SK-N-SH treated with all-trans-retinoic acid at 6 μM for 48 hours (cell line): ENCODE measurements around the gene DPH3.

Experiments
- ATAC-seq: fragments of 200-7000 bp; cut with Tn5 transposase; 3 replicates; pipeline ENCODE4 v1.9.1; 2020; ENCODE audit warnings: mild to moderate bottlenecking, moderate library complexity
- ARNTL ChIP-seq: fragments of 450-650 bp; formaldehyde crosslinking; IDR thresholded peaks from 2 replicates; pipeline ENCODE4 v1.5.0; 2020; ENCODE audit warnings: low read depth, mild to moderate bottlenecking, moderate library complexity, borderline replicate concordance
- BACH2 ChIP-seq: fragments of 250-450 bp; sonication (Bioruptor Pico); IDR thresholded peaks from 2 replicates; pipeline ENCODE4 v1.9.0; 2021; ENCODE audit warnings: mild to moderate bottlenecking, borderline replicate concordance
- CREB5 ChIP-seq: fragments of 250-450 bp; sonication (Bioruptor Pico); IDR thresholded peaks from 2 replicates; pipeline ENCODE4 v1.5.1; 2020; ENCODE audit warnings: low read depth, mild to moderate bottlenecking, moderate library complexity
- CSRNP3 ChIP-seq: fragments of 250-450 bp; sonication (Bioruptor Pico); IDR thresholded peaks from 2 replicates; pipeline ENCODE4 v1.5.1; 2021; ENCODE audit warnings: mild to moderate bottlenecking, moderate library complexity
- ESRRG ChIP-seq: fragments of 250-450 bp; sonication (Bioruptor Pico); IDR thresholded peaks from 2 replicates; pipeline ENCODE4 v1.6.1; 2021; ENCODE audit warnings: mild to moderate bottlenecking
- GLIS3 ChIP-seq: fragments of 250-450 bp; sonication (Bioruptor Pico); IDR thresholded peaks from 2 replicates; pipeline ENCODE4 v1.5.0; 2020; ENCODE audit warnings: mild to moderate bottlenecking, moderate library complexity
- ISL1 ChIP-seq: fragments of 250-450 bp; sonication (Bioruptor Pico); IDR thresholded peaks from 2 replicates; pipeline ENCODE4 v2.1.2; 2022; ENCODE audit warnings: mild to moderate bottlenecking, moderate library complexity
- OSR1 ChIP-seq: fragments of 250-450 bp; sonication (Bioruptor Pico); IDR thresholded peaks from 2 replicates; pipeline ENCODE4 v1.8.0; 2022; ENCODE audit warnings: moderate library complexity, mild to moderate bottlenecking, inconsistent platforms
- PATZ1 ChIP-seq: fragments of 250-450 bp; sonication (Bioruptor Pico); IDR thresholded peaks from 2 replicates; pipeline ENCODE4 v1.8.0; 2020; ENCODE audit warnings: mild to moderate bottlenecking, moderate library complexity, borderline replicate concordance
- POU6F1 ChIP-seq: fragments of 250-450 bp; sonication (Bioruptor Pico); IDR thresholded peaks from 2 replicates; pipeline ENCODE4 v1.8.0; 2021; ENCODE audit warnings: low read depth, mild to moderate bottlenecking, moderate library complexity, borderline replicate concordance
- PPARA ChIP-seq: fragments of 250-450 bp; sonication (Bioruptor Pico); IDR thresholded peaks from 2 replicates; pipeline ENCODE4 v1.5.0; 2020; ENCODE audit warnings: mild to moderate bottlenecking, borderline replicate concordance
- RARB ChIP-seq: fragments of 250-450 bp; sonication (Bioruptor Pico); IDR thresholded peaks from 2 replicates; pipeline ENCODE4 v1.8.0; 2021; ENCODE audit warnings: mild to moderate bottlenecking, moderate library complexity
- SNAI2 ChIP-seq: fragments of 250-450 bp; sonication (Bioruptor Pico); IDR thresholded peaks from 2 replicates; pipeline ENCODE4 v1.5.0; 2020; ENCODE audit warnings: mild to moderate bottlenecking, moderate library complexity
- TCF4 ChIP-seq: fragments of 250-450 bp; sonication (Bioruptor Pico); IDR thresholded peaks from 2 replicates; pipeline ENCODE4 v1.8.0; 2021; ENCODE audit warnings: mild to moderate bottlenecking, moderate library complexity, borderline replicate concordance
- TOX ChIP-seq: fragments of 250-450 bp; sonication (Bioruptor Pico); IDR thresholded peaks from 2 replicates; pipeline ENCODE4 v1.8.0; 2021; ENCODE audit warnings: mild to moderate bottlenecking, moderate library complexity, borderline replicate concordance
- TSHZ2 ChIP-seq: fragments of 250-450 bp; sonication (Bioruptor Pico); IDR thresholded peaks from 2 replicates; pipeline ENCODE4 v1.5.0; 2020; ENCODE audit warnings: mild to moderate bottlenecking, moderate library complexity
- ZC3H10 ChIP-seq: fragments of 250-450 bp; sonication (Bioruptor Pico); IDR thresholded peaks from 2 replicates; pipeline ENCODE4 v1.5.1; 2021; ENCODE audit warnings: mild to moderate bottlenecking, moderate library complexity
- ZFP3 ChIP-seq: fragments of 250-450 bp; sonication (Bioruptor Pico); IDR thresholded peaks from 2 replicates; pipeline ENCODE4 v1.5.0; 2020; ENCODE audit warnings: mild to moderate bottlenecking, moderate library complexity
- ZFP30 ChIP-seq: fragments of 450-650 bp; formaldehyde crosslinking; IDR thresholded peaks from 2 replicates; pipeline ENCODE4 v1.5.0; 2022; ENCODE audit warnings: mild to moderate bottlenecking, moderate library complexity
- ZNF565 ChIP-seq: fragments of 450-650 bp; formaldehyde crosslinking; conservative IDR thresholded peaks from 2 replicates; pipeline ENCODE4 v1.5.0; 2020; ENCODE audit warnings: low read depth, mild to moderate bottlenecking, moderate library complexity
- ZNF70 ChIP-seq: fragments of 450-650 bp; formaldehyde crosslinking; IDR thresholded peaks from 2 replicates; pipeline ENCODE4 v1.5.0; 2020; ENCODE audit warnings: mild to moderate bottlenecking, moderate library complexity
- ZNF8 ChIP-seq: fragments of 450-650 bp; formaldehyde crosslinking; IDR thresholded peaks from 2 replicates; pipeline ENCODE4 v1.5.0; 2020; ENCODE audit warnings: mild to moderate bottlenecking, moderate library complexity

Gene DPH3

GRCh38 chr3:16308727-16309126, 44.0 kb upstream of the DPH3 start:
- no peak for ATAC-seq
- no peak for TF ChIP-seq CREB5 (CRISPR knock-in tag)
- no peak for TF ChIP-seq PPARA
- TF ChIP-seq ZC3H10 (CRISPR knock-in tag) = no peak
- TF ChIP-seq ARNTL (CRISPR knock-in tag) = no peak
- no peak for TF ChIP-seq ZNF70 (CRISPR knock-in tag)
- TF ChIP-seq OSR1 (CRISPR knock-in tag) = no peak
- TF ChIP-seq, all 23 proteins: peak for 0

GRCh38 chr3:16307832-16308531, 43.2 kb upstream of the DPH3 start:
- no peak for TF ChIP-seq ZNF565
- TF ChIP-seq POU6F1 (CRISPR knock-in tag) = no peak
- TF ChIP-seq CREB5 (CRISPR knock-in tag) = no peak
- no peak for TF ChIP-seq ARNTL (CRISPR knock-in tag)
- TF ChIP-seq PATZ1 (CRISPR knock-in tag) = no peak
- TF ChIP-seq ZNF8 = no peak
- no peak for TF ChIP-seq TCF4 (CRISPR knock-in tag)
- no peak for TF ChIP-seq ZFP3 (CRISPR knock-in tag)
- TF ChIP-seq ZFP30 (CRISPR knock-in tag) = no peak
- TF ChIP-seq GLIS3 (CRISPR knock-in tag) = no peak
- TF ChIP-seq, all 23 proteins: peak for 0
- ATAC-seq = no peak

- TF ChIP-seq ZFP30 (CRISPR knock-in tag) (no peak), ZFP3 (CRISPR knock-in tag) (no peak), CREB5 (CRISPR knock-in tag) (no peak), TSHZ2 (CRISPR knock-in tag) (no peak), BACH2 (no peak), TOX (CRISPR knock-in tag) (no peak), CSRNP3 (CRISPR knock-in tag) (no peak), GLIS3 (CRISPR knock-in tag) (no peak), ARNTL (CRISPR knock-in tag) (no peak), POU6F1 (CRISPR knock-in tag) (no peak), ZC3H10 (CRISPR knock-in tag) (no peak), ISL1 (no peak), ESRRG (CRISPR knock-in tag) (no peak), SNAI2 (CRISPR knock-in tag) (no peak), ZNF8 (no peak), ZNF70 (CRISPR knock-in tag) (no peak), RARB (CRISPR knock-in tag) (no peak)
- ATAC-seq = no peak
Observed at GRCh38 chr3:16305111-16305541, 40.4 kb upstream of the DPH3 start.
